AG09309 (cell line): ENCODE results near the gene TUBB.

ENCODE experiments used
- DNase-seq: peaks from one replicate; pipeline ENCODE4 v3.0.0-alpha.2; 2010; ENCODE audit warnings: low read depth
- H3K4me3 ChIP-seq: 2 replicates; pipeline ENCODE4 v1.5.1; 2011; ENCODE audit warnings: mild to moderate bottlenecking, low read depth, low read length, moderate library complexity; ENCODE audit not compliant: control insufficient read depth
- TF ChIP-seq, protein P1 (sequence below): IDR thresholded peaks from 2 replicates; pipeline ENCODE4 v1.5.1; 2011; ENCODE audit warnings: mild to moderate bottlenecking, low read depth, low read length, inconsistent platforms; ENCODE audit not compliant: insufficient read depth, control insufficient read depth; ENCODE audit errors: missing control alignments

The TUBB gene

DNA sequence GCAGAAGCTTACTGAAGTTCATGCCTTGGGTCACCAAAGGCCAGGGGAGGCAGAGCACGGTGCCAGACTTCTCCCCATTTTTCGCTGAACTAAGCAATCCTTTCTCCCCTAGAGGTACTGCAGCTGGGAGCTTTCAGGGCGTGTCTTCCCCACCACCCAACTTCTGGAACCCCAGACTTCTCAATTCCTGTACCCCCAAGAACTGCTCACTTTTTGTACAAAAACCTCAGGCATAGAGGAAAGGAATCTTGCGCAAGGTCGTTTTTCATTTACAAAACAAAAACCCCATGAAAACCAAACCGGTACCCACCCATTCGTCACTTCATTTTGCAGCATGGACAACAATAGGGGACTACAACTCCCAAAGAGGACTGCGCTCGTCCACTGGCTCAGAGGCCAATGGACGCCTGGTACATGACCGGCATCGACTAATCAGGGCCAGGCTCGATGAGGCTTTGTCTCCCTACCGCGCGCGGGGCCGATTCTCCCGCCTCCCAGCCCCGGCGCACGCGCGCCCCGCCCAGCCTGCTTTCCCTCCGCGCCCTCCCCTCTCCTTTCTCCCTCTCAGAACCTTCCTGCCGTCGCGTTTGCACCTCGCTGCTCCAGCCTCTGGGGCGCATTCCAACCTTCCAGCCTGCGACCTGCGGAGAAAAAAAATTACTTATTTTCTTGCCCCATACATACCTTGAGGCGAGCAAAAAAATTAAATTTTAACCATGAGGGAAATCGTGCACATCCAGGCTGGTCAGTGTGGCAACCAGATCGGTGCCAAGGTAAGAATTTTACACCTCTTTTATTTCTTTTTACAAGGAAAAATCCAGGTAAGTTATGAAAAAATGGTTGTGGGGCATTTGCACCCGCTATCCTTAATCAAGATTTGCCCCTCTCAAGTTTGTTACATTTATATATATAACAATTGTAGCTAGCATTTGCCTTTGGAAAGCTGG, at the start of gene TUBB:
TSS of gene TUBB (plus strand) at position 562 of the 947 bp plus-strand sequence. CDS start at position 717, 155 bp downstream.
- DNase-seq, result peak; percentile 90
- peak within 1 kb of the TSS; percentile 60 for H3K4me3 ChIP-seq
- TF ChIP-seq, protein P1, sequence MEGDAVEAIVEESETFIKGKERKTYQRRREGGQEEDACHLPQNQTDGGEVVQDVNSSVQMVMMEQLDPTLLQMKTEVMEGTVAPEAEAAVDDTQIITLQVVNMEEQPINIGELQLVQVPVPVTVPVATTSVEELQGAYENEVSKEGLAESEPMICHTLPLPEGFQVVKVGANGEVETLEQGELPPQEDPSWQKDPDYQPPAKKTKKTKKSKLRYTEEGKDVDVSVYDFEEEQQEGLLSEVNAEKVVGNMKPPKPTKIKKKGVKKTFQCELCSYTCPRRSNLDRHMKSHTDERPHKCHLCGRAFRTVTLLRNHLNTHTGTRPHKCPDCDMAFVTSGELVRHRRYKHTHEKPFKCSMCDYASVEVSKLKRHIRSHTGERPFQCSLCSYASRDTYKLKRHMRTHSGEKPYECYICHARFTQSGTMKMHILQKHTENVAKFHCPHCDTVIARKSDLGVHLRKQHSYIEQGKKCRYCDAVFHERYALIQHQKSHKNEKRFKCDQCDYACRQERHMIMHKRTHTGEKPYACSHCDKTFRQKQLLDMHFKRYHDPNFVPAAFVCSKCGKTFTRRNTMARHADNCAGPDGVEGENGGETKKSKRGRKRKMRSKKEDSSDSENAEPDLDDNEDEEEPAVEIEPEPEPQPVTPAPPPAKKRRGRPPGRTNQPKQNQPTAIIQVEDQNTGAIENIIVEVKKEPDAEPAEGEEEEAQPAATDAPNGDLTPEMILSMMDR, result no peak

GRCh38 chr6:30670760-30671527, 49.2 kb upstream of the TUBB start:
- H3K4me3 ChIP-seq, result no peak overlapping the region
- DNase-seq, result no peak
- TF ChIP-seq, protein P1, result peak; percentile 12

DNA sequence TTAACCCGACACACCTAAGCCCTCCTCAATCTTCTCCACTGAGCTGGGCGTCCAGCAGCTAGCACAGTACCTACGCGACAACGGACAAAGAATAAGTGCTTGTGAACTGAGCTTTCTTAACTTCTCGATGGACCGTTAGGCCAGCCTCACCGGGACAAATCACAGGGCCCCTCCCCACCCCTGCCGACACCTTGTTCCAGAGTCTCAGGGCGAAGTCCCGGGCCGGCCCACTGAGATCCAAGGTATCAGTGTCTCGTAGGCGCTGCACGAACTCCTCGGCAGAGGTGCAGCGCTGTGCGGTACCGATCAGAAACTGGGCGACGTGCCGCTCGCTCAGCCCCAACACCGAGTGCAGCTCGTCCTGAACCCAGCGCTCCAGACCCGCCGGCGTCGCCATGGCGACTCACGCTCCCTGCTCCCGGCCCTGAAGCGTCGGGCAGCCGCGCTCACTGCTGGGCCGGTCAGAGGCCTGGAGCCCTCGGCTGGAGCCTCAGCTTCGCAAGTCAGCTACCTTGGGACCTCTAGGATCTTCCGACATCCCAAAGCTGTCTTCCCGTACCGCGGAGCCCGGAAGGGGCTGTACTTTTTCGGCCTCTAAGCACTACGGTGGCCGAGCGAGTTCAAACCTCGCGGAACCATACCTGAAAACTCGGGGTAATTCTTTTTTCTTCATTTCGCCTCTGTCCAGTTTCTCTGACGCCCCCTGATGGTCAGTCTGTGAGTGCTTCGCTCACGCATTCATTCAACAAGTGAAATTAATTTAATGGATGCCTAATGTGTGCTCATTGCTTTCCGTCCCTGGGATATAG, 47.5 kb upstream of the TUBB start, which contains the start of gene DHX16:
TSS of gene DHX16 (minus strand) at position 562 of the 809 bp plus-strand sequence. CDS start at position 397, 165 bp downstream.
- DNase-seq, result peak; percentile 93
- peak within 1 kb of the TSS; percentile 74 for H3K4me3 ChIP-seq
- TF ChIP-seq, protein P1, result peak; percentile 82

DNA sequence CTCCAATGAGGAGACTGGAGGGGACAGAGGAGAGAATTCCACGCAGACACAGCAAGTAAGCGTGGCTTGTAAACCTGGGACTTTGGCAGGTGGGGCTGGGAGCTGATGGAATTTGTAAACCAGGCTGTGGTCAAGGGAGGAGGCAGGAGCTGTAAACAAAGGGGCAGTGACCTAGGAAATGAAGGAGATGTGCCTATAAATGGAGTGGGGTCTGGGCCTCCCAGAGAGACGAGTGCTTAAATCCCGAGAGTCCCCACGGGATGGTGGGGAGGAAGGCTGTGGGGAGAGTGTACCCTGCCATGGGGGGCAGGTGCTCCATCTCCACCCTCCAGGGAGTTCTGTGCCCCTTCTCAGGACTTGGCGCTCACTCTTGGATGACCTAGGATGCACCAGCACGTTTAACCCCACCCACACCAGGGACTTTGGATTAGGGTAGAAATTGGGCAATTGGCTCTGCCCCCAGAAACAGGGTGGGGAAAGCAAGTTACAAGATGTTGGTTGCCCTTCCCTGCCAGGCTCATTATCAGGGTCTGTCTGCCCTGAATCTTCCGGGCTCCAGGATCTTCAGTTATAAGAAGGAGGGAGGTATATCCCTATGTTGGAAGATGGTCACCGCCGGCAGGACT, 43.4 kb upstream of the TUBB start:
- TF ChIP-seq, protein P1, result no peak
- no peak for DNase-seq
- H3K4me3 ChIP-seq, result no peak overlapping the region

- no peak for DNase-seq
- peak overlapping the region; percentile 3 for H3K4me3 ChIP-seq
- TF ChIP-seq, protein P1, result peak; percentile 93
Measured at GRCh38 chr6:30678964-30679726, 41.0 kb upstream of the TUBB start.
